Measurements from ENCODE around the gene FAM98A. TPM values are rescaled to one million over a fixed set of nuclear protein-coding genes. Genes with fewer than 3 reads are reported as not detected.

The FAM98A gene
- total and polyA plus RNA-seq, 9 of the 15 experiments (the other 6 are each of a cell fraction or from before 2014, with no cell fraction given), result 16.5 to 238 (median 44.6) TPM

DNA sequence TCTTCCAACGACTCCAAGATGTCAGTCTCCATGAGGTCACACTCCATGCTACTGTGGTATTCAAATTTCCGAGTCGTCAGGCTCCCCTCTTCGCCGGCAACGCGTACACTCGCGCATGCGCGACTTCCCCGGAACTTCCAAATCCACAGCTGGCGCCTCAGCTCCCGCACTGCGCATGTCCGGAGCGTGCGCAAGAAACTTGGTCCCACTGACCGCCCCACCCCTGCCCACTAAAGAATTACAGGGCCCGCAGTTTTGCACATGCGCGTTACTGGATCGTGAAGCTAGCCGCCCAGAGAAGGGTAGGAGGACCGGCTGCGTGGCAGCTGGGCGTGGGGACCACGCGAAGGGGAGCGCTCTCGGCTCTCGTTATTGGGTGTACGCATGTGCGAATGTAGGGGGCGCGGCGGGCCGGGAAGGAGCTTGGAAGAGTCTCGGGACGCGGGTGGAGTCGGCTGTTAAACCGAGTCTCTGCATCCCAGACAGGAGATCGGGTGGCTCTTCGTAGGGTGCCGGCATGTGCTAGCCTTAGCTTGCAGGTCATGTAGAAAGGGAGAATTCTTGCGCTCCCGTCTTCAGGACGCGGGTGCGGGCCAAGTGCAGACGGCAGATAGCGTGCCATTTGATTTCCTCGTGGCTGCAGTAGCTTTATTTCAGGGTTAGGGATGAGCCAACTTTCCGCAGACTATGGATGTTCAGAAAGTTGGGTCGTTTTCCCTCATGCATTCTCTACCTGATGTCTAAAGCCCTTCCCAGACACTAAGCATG, at the start of gene FAM98A (continued):
- TF ChIP-seq SPI1 (IDR thresholded peaks at IDR 0.05; ENCODE audit: borderline replicate concordance, low read depth, low read length) (no peak), HDAC1 (IDR thresholded peaks at IDR 0.05) (peak in 1 of 2 experiments; percentile 58; a peak in 2 of 4 replicates), RBBP5 (IDR thresholded peaks at IDR 0.05; ENCODE audit: borderline replicate concordance, insufficient read depth, low read length, poor library complexity, severe bottlenecking) (peak; percentile 76), KLF6 (CRISPR knock-in tag; IDR thresholded peaks at IDR 0.05; ENCODE audit: borderline replicate concordance) (peak; percentile 60; the same call in 1 of the 2 replicates), ESRRA (IDR thresholded peaks at IDR 0.05; ENCODE audit: borderline replicate concordance, low read depth) (no peak; the same call in 1 of the 2 replicates), KLF13 (tag; IDR thresholded peaks at IDR 0.05; ENCODE audit: borderline replicate concordance, low read depth) (no peak), LEF1 (IDR thresholded peaks at IDR 0.05) (no peak)
- TF ChIP-seq, protein P1, sequence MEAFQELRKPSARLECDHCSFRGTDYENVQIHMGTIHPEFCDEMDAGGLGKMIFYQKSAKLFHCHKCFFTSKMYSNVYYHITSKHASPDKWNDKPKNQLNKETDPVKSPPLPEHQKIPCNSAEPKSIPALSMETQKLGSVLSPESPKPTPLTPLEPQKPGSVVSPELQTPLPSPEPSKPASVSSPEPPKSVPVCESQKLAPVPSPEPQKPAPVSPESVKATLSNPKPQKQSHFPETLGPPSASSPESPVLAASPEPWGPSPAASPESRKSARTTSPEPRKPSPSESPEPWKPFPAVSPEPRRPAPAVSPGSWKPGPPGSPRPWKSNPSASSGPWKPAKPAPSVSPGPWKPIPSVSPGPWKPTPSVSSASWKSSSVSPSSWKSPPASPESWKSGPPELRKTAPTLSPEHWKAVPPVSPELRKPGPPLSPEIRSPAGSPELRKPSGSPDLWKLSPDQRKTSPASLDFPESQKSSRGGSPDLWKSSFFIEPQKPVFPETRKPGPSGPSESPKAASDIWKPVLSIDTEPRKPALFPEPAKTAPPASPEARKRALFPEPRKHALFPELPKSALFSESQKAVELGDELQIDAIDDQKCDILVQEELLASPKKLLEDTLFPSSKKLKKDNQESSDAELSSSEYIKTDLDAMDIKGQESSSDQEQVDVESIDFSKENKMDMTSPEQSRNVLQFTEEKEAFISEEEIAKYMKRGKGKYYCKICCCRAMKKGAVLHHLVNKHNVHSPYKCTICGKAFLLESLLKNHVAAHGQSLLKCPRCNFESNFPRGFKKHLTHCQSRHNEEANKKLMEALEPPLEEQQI (IDR thresholded peaks at IDR 0.05), result no peak
- TF ChIP-seq, protein P2, sequence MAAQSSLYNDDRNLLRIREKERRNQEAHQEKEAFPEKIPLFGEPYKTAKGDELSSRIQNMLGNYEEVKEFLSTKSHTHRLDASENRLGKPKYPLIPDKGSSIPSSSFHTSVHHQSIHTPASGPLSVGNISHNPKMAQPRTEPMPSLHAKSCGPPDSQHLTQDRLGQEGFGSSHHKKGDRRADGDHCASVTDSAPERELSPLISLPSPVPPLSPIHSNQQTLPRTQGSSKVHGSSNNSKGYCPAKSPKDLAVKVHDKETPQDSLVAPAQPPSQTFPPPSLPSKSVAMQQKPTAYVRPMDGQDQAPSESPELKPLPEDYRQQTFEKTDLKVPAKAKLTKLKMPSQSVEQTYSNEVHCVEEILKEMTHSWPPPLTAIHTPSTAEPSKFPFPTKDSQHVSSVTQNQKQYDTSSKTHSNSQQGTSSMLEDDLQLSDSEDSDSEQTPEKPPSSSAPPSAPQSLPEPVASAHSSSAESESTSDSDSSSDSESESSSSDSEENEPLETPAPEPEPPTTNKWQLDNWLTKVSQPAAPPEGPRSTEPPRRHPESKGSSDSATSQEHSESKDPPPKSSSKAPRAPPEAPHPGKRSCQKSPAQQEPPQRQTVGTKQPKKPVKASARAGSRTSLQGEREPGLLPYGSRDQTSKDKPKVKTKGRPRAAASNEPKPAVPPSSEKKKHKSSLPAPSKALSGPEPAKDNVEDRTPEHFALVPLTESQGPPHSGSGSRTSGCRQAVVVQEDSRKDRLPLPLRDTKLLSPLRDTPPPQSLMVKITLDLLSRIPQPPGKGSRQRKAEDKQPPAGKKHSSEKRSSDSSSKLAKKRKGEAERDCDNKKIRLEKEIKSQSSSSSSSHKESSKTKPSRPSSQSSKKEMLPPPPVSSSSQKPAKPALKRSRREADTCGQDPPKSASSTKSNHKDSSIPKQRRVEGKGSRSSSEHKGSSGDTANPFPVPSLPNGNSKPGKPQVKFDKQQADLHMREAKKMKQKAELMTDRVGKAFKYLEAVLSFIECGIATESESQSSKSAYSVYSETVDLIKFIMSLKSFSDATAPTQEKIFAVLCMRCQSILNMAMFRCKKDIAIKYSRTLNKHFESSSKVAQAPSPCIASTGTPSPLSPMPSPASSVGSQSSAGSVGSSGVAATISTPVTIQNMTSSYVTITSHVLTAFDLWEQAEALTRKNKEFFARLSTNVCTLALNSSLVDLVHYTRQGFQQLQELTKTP (IDR thresholded peaks at IDR 0.05; ENCODE audit: low read depth in 1 of 2, partially characterized antibody in 2 of 2), result peak in 1 of 2 experiments; percentile 38
- TF ChIP-seq, protein P3, sequence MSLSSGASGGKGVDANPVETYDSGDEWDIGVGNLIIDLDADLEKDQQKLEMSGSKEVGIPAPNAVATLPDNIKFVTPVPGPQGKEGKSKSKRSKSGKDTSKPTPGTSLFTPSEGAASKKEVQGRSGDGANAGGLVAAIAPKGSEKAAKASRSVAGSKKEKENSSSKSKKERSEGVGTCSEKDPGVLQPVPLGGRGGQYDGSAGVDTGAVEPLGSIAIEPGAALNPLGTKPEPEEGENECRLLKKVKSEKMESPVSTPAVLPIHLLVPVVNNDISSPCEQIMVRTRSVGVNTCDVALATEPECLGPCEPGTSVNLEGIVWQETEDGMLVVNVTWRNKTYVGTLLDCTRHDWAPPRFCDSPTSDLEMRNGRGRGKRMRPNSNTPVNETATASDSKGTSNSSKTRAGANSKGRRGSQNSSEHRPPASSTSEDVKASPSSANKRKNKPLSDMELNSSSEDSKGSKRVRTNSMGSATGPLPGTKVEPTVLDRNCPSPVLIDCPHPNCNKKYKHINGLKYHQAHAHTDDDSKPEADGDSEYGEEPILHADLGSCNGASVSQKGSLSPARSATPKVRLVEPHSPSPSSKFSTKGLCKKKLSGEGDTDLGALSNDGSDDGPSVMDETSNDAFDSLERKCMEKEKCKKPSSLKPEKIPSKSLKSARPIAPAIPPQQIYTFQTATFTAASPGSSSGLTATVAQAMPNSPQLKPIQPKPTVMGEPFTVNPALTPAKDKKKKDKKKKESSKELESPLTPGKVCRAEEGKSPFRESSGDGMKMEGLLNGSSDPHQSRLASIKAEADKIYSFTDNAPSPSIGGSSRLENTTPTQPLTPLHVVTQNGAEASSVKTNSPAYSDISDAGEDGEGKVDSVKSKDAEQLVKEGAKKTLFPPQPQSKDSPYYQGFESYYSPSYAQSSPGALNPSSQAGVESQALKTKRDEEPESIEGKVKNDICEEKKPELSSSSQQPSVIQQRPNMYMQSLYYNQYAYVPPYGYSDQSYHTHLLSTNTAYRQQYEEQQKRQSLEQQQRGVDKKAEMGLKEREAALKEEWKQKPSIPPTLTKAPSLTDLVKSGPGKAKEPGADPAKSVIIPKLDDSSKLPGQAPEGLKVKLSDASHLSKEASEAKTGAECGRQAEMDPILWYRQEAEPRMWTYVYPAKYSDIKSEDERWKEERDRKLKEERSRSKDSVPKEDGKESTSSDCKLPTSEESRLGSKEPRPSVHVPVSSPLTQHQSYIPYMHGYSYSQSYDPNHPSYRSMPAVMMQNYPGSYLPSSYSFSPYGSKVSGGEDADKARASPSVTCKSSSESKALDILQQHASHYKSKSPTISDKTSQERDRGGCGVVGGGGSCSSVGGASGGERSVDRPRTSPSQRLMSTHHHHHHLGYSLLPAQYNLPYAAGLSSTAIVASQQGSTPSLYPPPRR (CRISPR knock-in tag; IDR thresholded peaks at IDR 0.05; ENCODE audit: borderline replicate concordance), result no peak
- TF ChIP-seq, protein P4, sequence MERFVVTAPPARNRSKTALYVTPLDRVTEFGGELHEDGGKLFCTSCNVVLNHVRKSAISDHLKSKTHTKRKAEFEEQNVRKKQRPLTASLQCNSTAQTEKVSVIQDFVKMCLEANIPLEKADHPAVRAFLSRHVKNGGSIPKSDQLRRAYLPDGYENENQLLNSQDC (CRISPR knock-in tag; IDR thresholded peaks at IDR 0.05), result no peak
- TF ChIP-seq, protein P5, sequence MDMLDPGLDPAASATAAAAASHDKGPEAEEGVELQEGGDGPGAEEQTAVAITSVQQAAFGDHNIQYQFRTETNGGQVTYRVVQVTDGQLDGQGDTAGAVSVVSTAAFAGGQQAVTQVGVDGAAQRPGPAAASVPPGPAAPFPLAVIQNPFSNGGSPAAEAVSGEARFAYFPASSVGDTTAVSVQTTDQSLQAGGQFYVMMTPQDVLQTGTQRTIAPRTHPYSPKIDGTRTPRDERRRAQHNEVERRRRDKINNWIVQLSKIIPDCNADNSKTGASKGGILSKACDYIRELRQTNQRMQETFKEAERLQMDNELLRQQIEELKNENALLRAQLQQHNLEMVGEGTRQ (CRISPR knock-in tag; IDR thresholded peaks at IDR 0.05), result no peak
